Measurements from ENCODE around the gene SP6. TPM values are rescaled to one million over a fixed set of nuclear protein-coding genes. Genes with fewer than 3 reads are reported as not detected.

The SP6 gene
- total RNA-seq, 4 donors from 2014 or later = 1.1 to 6.4 (median 3.8) TPM

Other genes starting within 250 kb of the SP6 start
- gene KPNB1, start 201.2 kb downstream of the SP6 start, total RNA-seq = 100 to 1,000 TPM; 148 to 233 (median 186) TPM
- 10 to 100 TPM in 2 of 4 donors, 1 to 10 TPM in 2; 3.1 to 12.7 (median 7.9) TPM for gene TBKBP1, start 157.0 kb downstream of the SP6 start, total RNA-seq
- gene TBX21, start 117.9 kb downstream of the SP6 start, total RNA-seq = 1 to 10 TPM in 3 of 4 donors, not detected in 1; 1.1 to 4.5 (median 2.9) TPM
- gene OSBPL7, start 29.4 kb downstream of the SP6 start, total RNA-seq = 1 to 10 TPM; 1.1 to 4.6 (median 1.6) TPM
- 10 to 100 TPM; 23.2 to 36.6 (median 30.0) TPM for gene MRPL10, start 19.6 kb downstream of the SP6 start, total RNA-seq
- under 1 TPM in 1 of 4 donors, not detected in 3; 0.18 TPM for gene LRRC46, start 19.5 kb downstream of the SP6 start, total RNA-seq
- 10 to 100 TPM; 13.9 to 24.8 (median 17.8) TPM for gene SCRN2, start 9.9 kb downstream of the SP6 start, total RNA-seq
- 1 to 10 TPM; 4.0 to 9.9 (median 9.2) TPM for gene SP2, start 45.1 kb upstream of the SP6 start, total RNA-seq
- 10 to 100 TPM; 25.6 to 38.6 (median 34.2) TPM for gene PNPO, start 90.4 kb upstream of the SP6 start, total RNA-seq
- gene PRR15L, start 106.7 kb upstream of the SP6 start, total RNA-seq = 10 to 100 TPM in 1 of 4 donors, 1 to 10 TPM in 3; 3.3 to 12.5 (median 7.1) TPM
- 100 to 1,000 TPM in 1 of 4 donors, 10 to 100 TPM in 3; 60.1 to 141 (median 66.0) TPM for gene CDK5RAP3, start 120.0 kb upstream of the SP6 start, total RNA-seq
- gene COPZ2, start 186.6 kb upstream of the SP6 start, total RNA-seq = 10 to 100 TPM in 1 of 4 donors, 1 to 10 TPM in 2, under 1 TPM in 1; 0.91 to 14.5 (median 5.7) TPM
- 100 to 1,000 TPM in 1 of 4 donors, 10 to 100 TPM in 3; 41.6 to 103 (median 60.0) TPM for gene NFE2L1, start 197.2 kb upstream of the SP6 start, total RNA-seq